ENCODE results near the gene TFDP1. TPM values are rescaled to one million over a fixed set of nuclear protein-coding genes. Genes with fewer than 3 reads are reported as not detected.

The TFDP1 gene
- total and polyA plus RNA-seq, 5 donors from 2014 or later: 31.1 to 64.3 (median 39.8) TPM

DNA sequence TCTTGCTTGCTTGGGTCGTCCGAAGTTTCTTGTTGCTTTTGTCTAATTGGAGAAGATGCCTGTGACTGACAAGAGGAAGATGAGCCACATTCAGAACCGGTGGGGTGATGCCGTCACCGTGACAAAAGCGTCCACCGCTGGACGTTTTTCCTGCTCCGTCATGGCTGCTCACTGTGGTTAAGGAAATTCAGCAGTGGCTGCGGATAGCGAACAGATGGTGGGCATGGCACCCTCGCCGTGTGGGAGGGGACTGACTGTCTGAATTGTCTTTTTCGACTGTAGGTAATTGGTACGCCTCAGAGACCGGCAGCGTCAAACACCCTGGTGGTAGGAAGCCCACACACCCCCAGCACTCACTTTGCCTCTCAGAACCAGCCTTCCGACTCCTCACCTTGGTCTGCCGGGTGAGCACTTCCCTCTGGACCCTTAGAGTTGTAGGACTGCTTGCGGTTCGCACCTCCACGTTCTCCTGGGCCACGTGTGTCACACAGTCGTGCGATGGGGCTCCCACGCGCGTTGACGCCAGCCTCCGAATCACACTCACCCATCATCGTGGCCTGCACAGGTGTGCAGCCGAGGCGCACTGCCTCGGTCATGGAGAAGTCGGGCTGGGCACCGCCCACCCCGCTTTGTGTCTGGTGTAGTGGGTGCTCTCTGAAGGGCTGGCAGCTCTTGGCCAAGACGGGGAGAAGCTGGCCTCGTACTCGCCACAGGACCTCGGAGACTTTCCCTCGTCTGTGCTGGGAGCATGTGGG is 47.0 kb downstream of the TFDP1 start:
- Histone ChIP-seq H3K4me1 (ENCODE audit: control insufficient read depth, insufficient read depth, low read length, poor library complexity, severe bottlenecking) (no peaks in the 10 kb centered on the region), H3K9me3 (ENCODE audit: control insufficient read depth in 2 of 2, low read length in 2 of 2) (no peaks in the 10 kb centered on the region), H3K36me3 (ENCODE audit: control insufficient read depth, insufficient read depth, low read length) (peaks cover 47% of the 10 kb centered on the region), H3K27me3 (ENCODE audit: control insufficient read depth, insufficient read depth, low read length) (no peaks in the 10 kb centered on the region), H3K4me3 (ENCODE audit: low read depth, low read length) (no peak overlapping the region), H3K27ac (ENCODE audit: insufficient read depth, low read length, poor library complexity, severe bottlenecking) (no peak overlapping the region)
- Mint-ChIP-seq H3K36me3 (peaks cover 19% of the 10 kb centered on the region), H3K4me1 (peaks cover 0 to 12% (median 2%) of the 10 kb centered on the region in 4 donors), H3K27me3 (no peaks in the 10 kb centered on the region), H3K27ac (peak overlapping the region in 1 of 3 donors; percentile 15), H3K4me3 (no peak overlapping the region), H3K9me3 (peaks cover 0 to 1% (median 0%) of the 10 kb centered on the region in 7 donors)
- ATAC-seq (ENCODE audit: low read depth in 2 of 2): no peak
- no peak for DNase-seq

- H3K4me3 ChIP-seq (ENCODE audit: low read depth, low read length): no peak overlapping the region
- DNase-seq (no peak), ATAC-seq (ENCODE audit: low read depth in 2 of 2) (no peak)
- Mint-ChIP-seq H3K27me3 (no peaks in the 10 kb centered on the region), H3K36me3 (peaks cover 30% of the 10 kb centered on the region), H3K9me3 (peaks cover 0 to 1% (median 0%) of the 10 kb centered on the region in 7 donors), H3K4me3 (no peak overlapping the region), H3K4me1 (peaks cover 0 to 12% (median 2%) of the 10 kb centered on the region in 4 donors), H3K27ac (peak overlapping the region in 1 of 3 donors; percentile 86)
- H3K27me3 ChIP-seq (ENCODE audit: control insufficient read depth, insufficient read depth, low read length): no peaks in the 10 kb centered on the region
- H3K4me1 ChIP-seq (ENCODE audit: control insufficient read depth, insufficient read depth, low read length, poor library complexity, severe bottlenecking): no peaks in the 10 kb centered on the region
- H3K9me3 ChIP-seq (ENCODE audit: control insufficient read depth in 2 of 2, low read length in 2 of 2): no peaks in the 10 kb centered on the region
- H3K27ac ChIP-seq (ENCODE audit: insufficient read depth, low read length, poor library complexity, severe bottlenecking): no peak overlapping the region
- H3K36me3 ChIP-seq (ENCODE audit: control insufficient read depth, insufficient read depth, low read length): peaks cover 60% of the 10 kb centered on the region
Measured at GRCh38 chr13:113632706-113633484, 48.3 kb downstream of the TFDP1 start.

DNA sequence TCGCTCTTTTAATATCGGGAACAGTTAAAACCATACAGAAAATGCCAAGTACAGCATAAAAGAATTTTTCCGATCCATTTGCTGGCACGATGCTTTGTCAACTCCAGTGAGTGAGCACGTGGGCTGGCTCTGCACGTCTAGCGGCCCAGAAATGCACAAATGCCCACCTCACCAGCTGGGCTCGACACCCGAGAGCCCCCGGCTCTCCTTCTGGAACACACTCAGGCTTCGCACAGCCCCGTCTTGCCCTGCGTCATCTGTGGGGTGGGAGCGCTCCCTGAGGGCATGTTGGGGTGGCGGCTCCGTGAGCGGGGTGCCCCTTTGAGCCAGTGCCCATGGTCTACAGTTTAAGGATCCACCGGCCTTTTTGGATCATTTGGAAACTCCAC is 48.9 kb downstream of the TFDP1 start:
- Histone ChIP-seq H3K4me1 (ENCODE audit: control insufficient read depth, insufficient read depth, low read length, poor library complexity, severe bottlenecking) (no peaks in the 10 kb centered on the region), H3K36me3 (ENCODE audit: control insufficient read depth, insufficient read depth, low read length) (peaks cover 64% of the 10 kb centered on the region), H3K27me3 (ENCODE audit: control insufficient read depth, insufficient read depth, low read length) (no peaks in the 10 kb centered on the region), H3K4me3 (ENCODE audit: low read depth, low read length) (no peak overlapping the region), H3K27ac (ENCODE audit: insufficient read depth, low read length, poor library complexity, severe bottlenecking) (no peak overlapping the region), H3K9me3 (ENCODE audit: control insufficient read depth in 2 of 2, low read length in 2 of 2) (no peaks in the 10 kb centered on the region)
- no peak overlapping the region for H3K27ac Mint-ChIP-seq
- H3K4me1 Mint-ChIP-seq: peaks cover 0 to 12% (median 2%) of the 10 kb centered on the region in 4 donors
- H3K4me3 Mint-ChIP-seq: no peak overlapping the region
- H3K9me3 Mint-ChIP-seq: peaks cover 0 to 1% (median 0%) of the 10 kb centered on the region in 7 donors
- peaks cover 34% of the 10 kb centered on the region for H3K36me3 Mint-ChIP-seq
- ATAC-seq (ENCODE audit: low read depth in 2 of 2) (no peak), DNase-seq (no peak)
- no peaks in the 10 kb centered on the region for H3K27me3 Mint-ChIP-seq

DNA sequence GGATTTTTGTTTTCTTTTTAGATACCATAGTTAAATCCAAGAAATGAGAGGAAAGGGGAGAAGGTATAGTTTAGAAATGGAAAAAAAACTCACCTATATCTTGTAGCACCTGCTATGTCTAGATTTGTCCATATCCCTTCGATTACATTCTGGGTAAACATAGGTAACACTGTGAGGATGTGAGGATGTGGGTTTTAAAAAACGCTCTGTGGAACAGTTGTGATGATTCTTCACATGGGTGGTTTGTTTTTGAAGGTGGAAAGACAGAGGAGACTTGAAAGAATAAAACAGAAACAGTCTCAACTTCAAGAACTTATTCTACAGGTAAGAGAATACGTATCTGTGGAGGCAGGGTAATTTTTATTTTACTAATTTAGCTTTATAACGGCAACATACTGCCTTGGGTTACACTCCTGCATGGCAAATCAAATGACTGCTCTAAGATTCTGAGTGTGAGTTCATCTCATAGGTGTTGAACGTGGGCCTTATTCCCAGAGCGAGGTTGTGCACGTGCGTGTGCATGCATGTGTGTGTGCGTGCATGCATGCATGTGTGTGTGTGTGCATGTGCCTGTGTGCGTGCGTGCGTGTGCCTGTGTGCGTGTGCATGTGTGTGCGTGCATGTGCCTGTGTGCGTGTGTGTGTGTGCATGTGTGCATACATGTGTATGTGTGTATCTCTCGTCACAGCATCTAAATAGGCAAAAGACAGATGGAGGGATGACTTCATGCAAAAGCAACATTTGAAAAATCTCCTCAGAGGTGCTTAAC is 49.9 kb downstream of the TFDP1 start:
- Mint-ChIP-seq H3K4me3 (no peak overlapping the region), H3K27ac (peak overlapping the region; percentile 51 to 63 (median 58)), H3K27me3 (no peaks in the 10 kb centered on the region), H3K9me3 (no peaks in the 10 kb centered on the region), H3K4me1 (peaks cover 0 to 12% (median 1%) of the 10 kb centered on the region in 4 donors), H3K36me3 (peaks cover 37% of the 10 kb centered on the region)
- Histone ChIP-seq H3K27ac (ENCODE audit: insufficient read depth, low read length, poor library complexity, severe bottlenecking) (no peak overlapping the region), H3K9me3 (ENCODE audit: control insufficient read depth in 2 of 2, low read length in 2 of 2) (no peaks in the 10 kb centered on the region), H3K4me1 (ENCODE audit: control insufficient read depth, insufficient read depth, low read length, poor library complexity, severe bottlenecking) (no peaks in the 10 kb centered on the region), H3K4me3 (ENCODE audit: low read depth, low read length) (no peak overlapping the region), H3K27me3 (ENCODE audit: control insufficient read depth, insufficient read depth, low read length) (no peaks in the 10 kb centered on the region), H3K36me3 (ENCODE audit: control insufficient read depth, insufficient read depth, low read length) (peaks cover 64% of the 10 kb centered on the region)
- DNase-seq: peak in 1 of 3 donors; percentile 16
- no peak for ATAC-seq (ENCODE audit: low read depth in 2 of 2)

DNA sequence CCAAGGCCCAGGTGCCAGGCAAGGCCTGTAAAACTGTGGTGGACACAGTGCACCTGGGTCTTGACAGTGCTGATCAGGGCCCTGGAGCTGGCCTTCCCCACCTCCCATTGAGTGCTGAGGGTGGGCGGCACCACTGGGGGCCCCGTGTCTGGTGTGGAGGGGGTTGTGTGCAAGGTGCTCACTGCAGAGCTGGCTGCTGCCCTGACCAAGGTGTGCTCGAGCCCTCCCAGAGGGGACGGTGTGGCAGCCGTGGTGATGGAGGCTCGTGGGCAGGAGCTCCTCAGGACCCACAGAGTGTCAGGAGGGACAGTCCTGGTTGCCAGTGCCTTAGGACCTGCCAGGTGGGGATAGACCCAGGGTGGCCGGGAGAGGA is 50.5 kb downstream of the TFDP1 start:
- Histone ChIP-seq H3K27me3 (ENCODE audit: control insufficient read depth, insufficient read depth, low read length) (no peaks in the 10 kb centered on the region), H3K4me1 (ENCODE audit: control insufficient read depth, insufficient read depth, low read length, poor library complexity, severe bottlenecking) (no peaks in the 10 kb centered on the region), H3K36me3 (ENCODE audit: control insufficient read depth, insufficient read depth, low read length) (peaks cover 65% of the 10 kb centered on the region), H3K9me3 (ENCODE audit: control insufficient read depth in 2 of 2, low read length in 2 of 2) (no peaks in the 10 kb centered on the region), H3K27ac (ENCODE audit: insufficient read depth, low read length, poor library complexity, severe bottlenecking) (no peak overlapping the region), H3K4me3 (ENCODE audit: low read depth, low read length) (no peak overlapping the region)
- Mint-ChIP-seq H3K9me3 (no peaks in the 10 kb centered on the region), H3K27me3 (no peaks in the 10 kb centered on the region), H3K4me1 (peaks cover 0 to 12% (median under 1%) of the 10 kb centered on the region in 4 donors), H3K36me3 (peaks cover 40% of the 10 kb centered on the region), H3K4me3 (no peak overlapping the region), H3K27ac (peak overlapping the region in 1 of 3 donors; percentile 58)
- DNase-seq: no peak
- no peak for ATAC-seq (ENCODE audit: low read depth in 2 of 2)

DNA sequence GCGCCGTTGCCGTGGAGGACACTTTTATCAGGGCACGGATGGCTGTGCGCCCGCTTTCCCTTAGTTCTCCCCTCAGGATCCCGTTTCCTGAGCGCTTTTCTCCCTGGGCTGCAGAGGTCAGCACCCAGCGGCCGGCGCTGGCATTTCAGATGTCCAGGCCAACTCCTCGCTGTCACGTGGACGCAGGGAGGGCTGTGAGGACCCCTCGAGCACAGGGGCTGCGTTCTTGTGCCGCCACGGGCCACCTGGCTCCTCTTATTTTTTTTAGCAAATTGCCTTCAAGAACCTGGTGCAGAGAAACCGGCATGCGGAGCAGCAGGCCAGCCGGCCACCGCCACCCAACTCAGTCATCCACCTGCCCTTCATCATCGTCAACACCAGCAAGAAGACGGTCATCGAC is 51.2 kb downstream of the TFDP1 start:
- Mint-ChIP-seq H3K4me3 (no peak overlapping the region), H3K4me1 (peaks cover 0 to 12% (median under 1%) of the 10 kb centered on the region in 4 donors), H3K27me3 (no peaks in the 10 kb centered on the region), H3K36me3 (peaks cover 47% of the 10 kb centered on the region), H3K9me3 (peaks cover 0 to under 1% (median 0%) of the 10 kb centered on the region in 7 donors), H3K27ac (no peak overlapping the region)
- Histone ChIP-seq H3K27me3 (ENCODE audit: control insufficient read depth, insufficient read depth, low read length) (no peaks in the 10 kb centered on the region), H3K9me3 (ENCODE audit: control insufficient read depth in 2 of 2, low read length in 2 of 2) (no peaks in the 10 kb centered on the region), H3K36me3 (ENCODE audit: control insufficient read depth, insufficient read depth, low read length) (peaks cover 69% of the 10 kb centered on the region), H3K4me1 (ENCODE audit: control insufficient read depth, insufficient read depth, low read length, poor library complexity, severe bottlenecking) (no peaks in the 10 kb centered on the region), H3K4me3 (ENCODE audit: low read depth, low read length) (no peak overlapping the region), H3K27ac (ENCODE audit: insufficient read depth, low read length, poor library complexity, severe bottlenecking) (no peak overlapping the region)
- ATAC-seq (ENCODE audit: low read depth in 2 of 2) (no peak), DNase-seq (no peak)

GRCh38 chr13:113636266-113636963 is 51.9 kb downstream of the TFDP1 start:
- no peak overlapping the region for H3K4me3 Mint-ChIP-seq
- H3K27ac Mint-ChIP-seq: no peak overlapping the region
- Histone ChIP-seq H3K4me1 (ENCODE audit: control insufficient read depth, insufficient read depth, low read length, poor library complexity, severe bottlenecking) (no peaks in the 10 kb centered on the region), H3K27ac (ENCODE audit: insufficient read depth, low read length, poor library complexity, severe bottlenecking) (no peak overlapping the region), H3K27me3 (ENCODE audit: control insufficient read depth, insufficient read depth, low read length) (no peaks in the 10 kb centered on the region), H3K4me3 (ENCODE audit: low read depth, low read length) (no peak overlapping the region), H3K36me3 (ENCODE audit: control insufficient read depth, insufficient read depth, low read length) (peaks cover 66% of the 10 kb centered on the region), H3K9me3 (ENCODE audit: control insufficient read depth in 2 of 2, low read length in 2 of 2) (no peaks in the 10 kb centered on the region)
- peaks cover 49% of the 10 kb centered on the region for H3K36me3 Mint-ChIP-seq
- ATAC-seq (ENCODE audit: low read depth in 2 of 2): no peak
- H3K27me3 Mint-ChIP-seq: no peaks in the 10 kb centered on the region
- no peak for DNase-seq
- peaks cover 0 to 1% (median 0%) of the 10 kb centered on the region in 7 donors for H3K9me3 Mint-ChIP-seq
- peaks cover 0 to 12% (median under 1%) of the 10 kb centered on the region in 4 donors for H3K4me1 Mint-ChIP-seq

Data from CD4-positive, CD25-positive, alpha-beta regulatory T cell (primary cell).